OCI-LY3 (cell line): Measurements from ENCODE around the gene NGEF.

Experiments
- H2AFZ ChIP-seq: fragments of 200-600, 300-600 bp; shearing (Covaris generic); 2 replicates; pipeline ENCODE4 v1.6.0; 2014; ENCODE audit warnings: antibody characterized with exemption, low read depth, low read length
- H3K27ac ChIP-seq: fragments of 200-600, 300-600 bp; sonication (generic); 2 replicates; pipeline ENCODE4 v1.5.1; 2014; ENCODE audit warnings: mild to moderate bottlenecking, low read length, moderate library complexity, mixed read lengths
- H3K27me3 ChIP-seq: fragments of 200-600, 300-600 bp; sonication (generic); 2 replicates; pipeline ENCODE4 v1.6.1; 2014; ENCODE audit warnings: low read depth, low read length, mixed read lengths
- H3K36me3 ChIP-seq: fragments of 200-600, 300-600 bp; sonication (generic); replicated peaks from 2 replicates; pipeline ENCODE3; 2014; ENCODE audit warnings: low read depth, low read length, mixed read lengths
- H3K4me1 ChIP-seq: fragments of 300-600, 200-600 bp; sonication (generic); 2 replicates; pipeline ENCODE4 v1.6.1; 2014; ENCODE audit warnings: low read length, mixed read lengths
- H3K4me2 ChIP-seq: fragments of 200-600, 300-600 bp; sonication (generic); 2 replicates; pipeline ENCODE4 v1.6.1; 2014; ENCODE audit warnings: low read length, mixed read lengths
- H3K4me3 ChIP-seq: fragments of 300-600, 200-600 bp; sonication (generic); 2 replicates; pipeline ENCODE4 v1.5.1; 2014; ENCODE audit warnings: antibody characterized with exemption, mild to moderate bottlenecking, low read length, moderate library complexity
- H3K79me2 ChIP-seq: fragments of 300-600, 200-600 bp; shearing (Covaris generic); 2 replicates; pipeline ENCODE4 v1.6.1; 2014; ENCODE audit warnings: mild to moderate bottlenecking, low read length, mixed read lengths
- H3K9ac ChIP-seq: fragments of 300-600, 200-600 bp; shearing (Covaris generic); 2 replicates; pipeline ENCODE4 v1.6.0; 2014; ENCODE audit warnings: mild to moderate bottlenecking, low read length, moderate library complexity
- H3K9me3 ChIP-seq: fragments of 200-600, 300-600 bp; shearing (Covaris generic); 2 replicates; pipeline ENCODE4 v1.6.1; 2014; ENCODE audit warnings: low read length, mixed read lengths; ENCODE audit not compliant: insufficient read depth
- H4K20me1 ChIP-seq: fragments of 200-600, 300-600 bp; sonication (generic); 2 replicates; pipeline ENCODE4 v1.6.1; 2016; ENCODE audit warnings: low read length, mixed read lengths; ENCODE audit not compliant: insufficient read depth
- CTCF ChIP-seq: fragments of 200-600, 300-600 bp; sonication (generic); IDR thresholded peaks from 2 replicates; pipeline ENCODE4 v1.5.1; 2014; ENCODE audit warnings: antibody characterized with exemption, low read length, low read depth
- EZH2phosphoT487 ChIP-seq: fragments of 200-600 bp; shearing (Covaris generic); IDR thresholded peaks from 2 replicates; pipeline ENCODE4 v1.6.1; 2018; ENCODE audit warnings: antibody characterized with exemption, mixed run types, low read depth

NGEF gene

GRCh38 chr2:232873292-232873908 lies 139.7 kb downstream of the NGEF start:
- no peaks in the 10 kb centered on the region for H3K27me3 ChIP-seq
- H3K9me3 ChIP-seq, result no peaks in the 10 kb centered on the region
- no peak overlapping the region for H3K9ac ChIP-seq
- H3K27ac ChIP-seq, result no peak overlapping the region
- no peaks in the 10 kb centered on the region for H3K36me3 ChIP-seq
- no peaks in the 10 kb centered on the region for H3K79me2 ChIP-seq
- H4K20me1 ChIP-seq, result no peaks in the 10 kb centered on the region
- no peak overlapping the region for H3K4me3 ChIP-seq
- H3K4me2 ChIP-seq, result no peak overlapping the region
- peaks cover 5% of the 10 kb centered on the region; the same call in 1 of the 2 replicates for H3K4me1 ChIP-seq
- TF ChIP-seq EZH2phosphoT487 (no peak), CTCF (no peak)
- H2AFZ ChIP-seq, result no peak overlapping the region

GRCh38 chr2:232872826-232873225 lies 140.2 kb downstream of the NGEF start:
- no peak overlapping the region for H3K4me2 ChIP-seq

GRCh38 chr2:232871835-232872736 lies 141.0 kb downstream of the NGEF start:
- no peak overlapping the region for H3K4me3 ChIP-seq
- no peaks in the 10 kb centered on the region for H3K4me1 ChIP-seq
- H3K79me2 ChIP-seq, result no peaks in the 10 kb centered on the region
- TF ChIP-seq CTCF (no peak), EZH2phosphoT487 (no peak)
- no peaks in the 10 kb centered on the region for H3K27me3 ChIP-seq
- H4K20me1 ChIP-seq, result no peaks in the 10 kb centered on the region
- H3K9me3 ChIP-seq, result no peaks in the 10 kb centered on the region
- H3K4me2 ChIP-seq, result no peak overlapping the region
- no peaks in the 10 kb centered on the region for H3K36me3 ChIP-seq
- H3K27ac ChIP-seq, result no peak overlapping the region
- H3K9ac ChIP-seq, result no peak overlapping the region
- no peak overlapping the region for H2AFZ ChIP-seq

More at GRCh38 chr2:232872826-232873225, 140.2 kb downstream of the NGEF start:
- no peak overlapping the region for H2AFZ ChIP-seq
- no peaks in the 10 kb centered on the region for H3K79me2 ChIP-seq
- no peak for TF ChIP-seq CTCF
- TF ChIP-seq EZH2phosphoT487, result no peak
- no peaks in the 10 kb centered on the region for H3K36me3 ChIP-seq
- H3K4me1 ChIP-seq, result peaks cover 5% of the 10 kb centered on the region; the same call in 1 of the 2 replicates
- H3K27ac ChIP-seq, result no peak overlapping the region
- no peaks in the 10 kb centered on the region for H4K20me1 ChIP-seq
- no peaks in the 10 kb centered on the region for H3K27me3 ChIP-seq
- H3K9me3 ChIP-seq, result no peaks in the 10 kb centered on the region
- no peak overlapping the region for H3K4me3 ChIP-seq
- H3K9ac ChIP-seq, result no peak overlapping the region

GRCh38 chr2:232871418-232871834 lies 141.6 kb downstream of the NGEF start:
- no peaks in the 10 kb centered on the region for H3K36me3 ChIP-seq
- no peak overlapping the region for H3K4me3 ChIP-seq
- H3K27ac ChIP-seq, result no peak overlapping the region
- no peak overlapping the region for H3K4me2 ChIP-seq
- H3K9ac ChIP-seq, result no peak overlapping the region
- TF ChIP-seq EZH2phosphoT487 (no peak), CTCF (no peak)
- H3K4me1 ChIP-seq, result no peaks in the 10 kb centered on the region
- H3K79me2 ChIP-seq, result no peaks in the 10 kb centered on the region
- H3K9me3 ChIP-seq, result no peaks in the 10 kb centered on the region
- no peaks in the 10 kb centered on the region for H4K20me1 ChIP-seq
- no peaks in the 10 kb centered on the region for H3K27me3 ChIP-seq
- no peak overlapping the region for H2AFZ ChIP-seq
